ENCODE results near the gene SUCLG2. TPM values are rescaled to one million over a fixed set of nuclear protein-coding genes. Genes with fewer than 3 reads are reported as not detected.

SUCLG2 gene
- total RNA-seq, 4 donors from 2014 or later = 38.7 to 42.9 (median 41.3) TPM

DNA sequence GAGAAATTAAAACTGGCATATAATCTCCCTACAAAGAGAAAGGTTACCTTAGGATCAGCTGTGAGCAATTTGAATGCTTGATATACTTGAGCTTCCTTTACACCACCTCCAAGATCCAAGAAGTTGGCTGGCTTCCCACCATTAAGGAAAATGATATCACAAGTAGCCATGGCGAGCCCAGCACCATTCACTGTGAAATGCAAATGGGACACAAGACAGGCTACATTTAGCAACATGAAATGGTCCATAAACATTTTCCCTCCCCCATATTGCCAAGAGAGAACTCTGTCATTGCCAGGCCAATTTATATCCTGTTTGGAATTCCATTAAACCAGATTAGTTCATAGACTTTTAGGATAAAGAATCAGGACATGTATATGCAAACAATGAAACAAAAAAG is 158.7 kb downstream of the SUCLG2 start:
- H3K4me3 ChIP-seq (ENCODE audit: low read depth, poor library complexity, severe bottlenecking) = no peak overlapping the region
- TF ChIP-seq, protein P1, sequence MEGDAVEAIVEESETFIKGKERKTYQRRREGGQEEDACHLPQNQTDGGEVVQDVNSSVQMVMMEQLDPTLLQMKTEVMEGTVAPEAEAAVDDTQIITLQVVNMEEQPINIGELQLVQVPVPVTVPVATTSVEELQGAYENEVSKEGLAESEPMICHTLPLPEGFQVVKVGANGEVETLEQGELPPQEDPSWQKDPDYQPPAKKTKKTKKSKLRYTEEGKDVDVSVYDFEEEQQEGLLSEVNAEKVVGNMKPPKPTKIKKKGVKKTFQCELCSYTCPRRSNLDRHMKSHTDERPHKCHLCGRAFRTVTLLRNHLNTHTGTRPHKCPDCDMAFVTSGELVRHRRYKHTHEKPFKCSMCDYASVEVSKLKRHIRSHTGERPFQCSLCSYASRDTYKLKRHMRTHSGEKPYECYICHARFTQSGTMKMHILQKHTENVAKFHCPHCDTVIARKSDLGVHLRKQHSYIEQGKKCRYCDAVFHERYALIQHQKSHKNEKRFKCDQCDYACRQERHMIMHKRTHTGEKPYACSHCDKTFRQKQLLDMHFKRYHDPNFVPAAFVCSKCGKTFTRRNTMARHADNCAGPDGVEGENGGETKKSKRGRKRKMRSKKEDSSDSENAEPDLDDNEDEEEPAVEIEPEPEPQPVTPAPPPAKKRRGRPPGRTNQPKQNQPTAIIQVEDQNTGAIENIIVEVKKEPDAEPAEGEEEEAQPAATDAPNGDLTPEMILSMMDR (IDR thresholded peaks at IDR 0.05) = no peak
- no peak for TF ChIP-seq POLR2A (IDR thresholded peaks at IDR 0.05)
- WGBS, 2 donors = 94 to 95% methylated on average over 1 of the region's 1 CpG
- DNase-seq (ENCODE audit: low spot score in 2 of 2) = no peak
- intact Hi-C loops (cut with DNase I; ENCODE audit: low total_unique reads) = no loop called here

DNA sequence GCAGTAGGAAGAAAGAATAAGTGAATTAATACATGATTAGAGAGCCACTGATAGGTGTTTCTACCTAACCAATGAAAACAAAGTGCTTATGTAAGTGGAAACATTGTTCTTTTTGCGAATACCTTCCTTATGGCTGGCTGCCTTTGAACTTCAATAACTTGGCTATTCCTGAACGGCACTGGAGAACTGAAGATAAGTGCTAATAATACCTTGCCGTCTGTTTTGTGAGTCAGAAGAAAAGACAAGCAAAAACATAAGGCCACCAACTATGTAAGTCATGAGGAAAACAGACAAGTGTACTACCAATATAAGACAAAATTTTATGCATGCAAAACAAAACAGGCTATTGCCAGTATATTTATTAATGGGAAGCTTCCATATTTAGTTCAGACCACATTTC is 160.6 kb downstream of the SUCLG2 start:
- intact Hi-C loops (cut with DNase I; ENCODE audit: low total_unique reads) = no loop called here
- TF ChIP-seq POLR2A (IDR thresholded peaks at IDR 0.05) = no peak
- TF ChIP-seq, protein P1 (IDR thresholded peaks at IDR 0.05) = no peak
- no peak overlapping the region for H3K4me3 ChIP-seq (ENCODE audit: low read depth, poor library complexity, severe bottlenecking)
- DNase-seq (ENCODE audit: low spot score in 2 of 2) = no peak
- 89% methylated on average over 3 of the region's 3 CpGs for WGBS, 2 donors

DNA sequence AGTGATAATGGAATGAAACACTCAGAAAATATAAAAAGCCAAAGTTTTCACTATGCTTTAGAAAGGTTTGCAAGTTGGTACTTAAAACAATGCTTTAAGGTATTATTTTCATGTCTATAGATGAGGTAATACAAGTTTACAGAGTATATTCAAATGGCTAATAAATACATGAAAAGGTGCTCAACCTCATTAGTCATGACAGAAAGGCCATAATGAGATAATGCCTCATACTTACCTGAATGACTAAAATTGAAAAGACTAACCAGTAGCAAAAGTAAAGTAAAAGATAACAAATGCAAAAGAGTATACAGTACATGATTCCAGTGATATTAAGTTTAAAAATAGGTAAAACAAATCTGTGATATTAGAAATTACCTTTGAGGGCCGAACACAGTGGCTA is 163.8 kb downstream of the SUCLG2 start:
- WGBS, 2 donors = 62 to 100% methylated on average over 1 of the region's 1 CpG
- intact Hi-C loops (cut with DNase I; ENCODE audit: low total_unique reads) = no loop called here
- no peak for DNase-seq (ENCODE audit: low spot score in 2 of 2)
- no peak overlapping the region for H3K4me3 ChIP-seq (ENCODE audit: low read depth, poor library complexity, severe bottlenecking)
- TF ChIP-seq, protein P1 (IDR thresholded peaks at IDR 0.05) = no peak
- no peak for TF ChIP-seq POLR2A (IDR thresholded peaks at IDR 0.05)

DNA sequence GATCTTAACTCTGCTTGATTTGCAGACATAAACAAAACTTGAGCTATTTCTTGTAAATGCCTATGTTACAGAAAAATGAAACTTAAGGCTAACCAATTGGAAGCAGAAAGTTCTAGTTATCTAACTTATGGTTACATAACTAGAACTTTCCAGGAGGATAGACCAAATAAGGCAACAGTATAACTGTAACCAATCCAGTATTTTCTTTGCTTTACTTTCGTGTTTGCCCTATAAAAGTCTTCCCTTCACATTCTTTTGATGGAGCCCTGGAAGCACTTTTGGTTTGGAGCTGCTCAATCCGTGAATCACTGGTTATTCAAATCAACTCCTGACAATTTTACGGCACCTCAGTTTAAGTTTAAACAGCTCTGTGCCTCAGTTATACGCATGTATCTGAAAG is 164.6 kb downstream of the SUCLG2 start:
- intact Hi-C loops (cut with DNase I; ENCODE audit: low total_unique reads) = no loop called here
- no peak for TF ChIP-seq POLR2A (IDR thresholded peaks at IDR 0.05)
- TF ChIP-seq, protein P1 (IDR thresholded peaks at IDR 0.05) = no peak
- 68 to 75% methylated on average over 4 of the region's 4 CpGs for WGBS, 2 donors
- H3K4me3 ChIP-seq (ENCODE audit: low read depth, poor library complexity, severe bottlenecking) = no peak overlapping the region
- DNase-seq (ENCODE audit: low spot score in 2 of 2) = no peak

DNA sequence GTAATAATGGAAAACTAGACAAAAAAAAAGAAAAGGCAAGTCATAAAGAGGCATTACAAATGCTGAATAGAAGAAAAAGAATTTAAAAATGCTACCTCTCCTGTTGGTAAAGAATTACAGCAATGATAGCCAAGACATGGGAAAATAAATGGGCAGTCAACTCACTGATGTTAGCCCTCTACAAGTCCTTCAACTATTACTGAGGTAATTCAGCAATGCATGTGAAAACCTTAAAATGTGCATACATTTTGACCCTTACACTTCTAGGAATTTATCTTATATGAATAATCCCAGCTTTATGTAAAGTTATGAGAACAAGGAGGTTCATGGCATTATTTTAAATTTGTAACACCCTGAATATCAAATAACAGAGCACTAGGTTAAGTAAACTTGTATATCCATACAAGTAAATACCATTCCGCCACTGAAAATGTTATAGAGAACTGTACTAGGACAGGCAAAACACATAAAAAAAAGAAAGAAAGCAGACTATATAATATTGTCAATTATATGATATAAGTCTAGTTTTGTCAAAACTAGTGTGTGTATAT is 166.8 kb downstream of the SUCLG2 start:
- DNase-seq (ENCODE audit: low spot score in 2 of 2) = no peak
- no peak overlapping the region for H3K4me3 ChIP-seq (ENCODE audit: low read depth, poor library complexity, severe bottlenecking)
- intact Hi-C loops (cut with DNase I; ENCODE audit: low total_unique reads) = no loop called here
- WGBS, 2 donors = 100% methylated on average over 1 of the region's 1 CpG
- TF ChIP-seq, protein P1 (IDR thresholded peaks at IDR 0.05) = no peak
- no peak for TF ChIP-seq POLR2A (IDR thresholded peaks at IDR 0.05)

DNA sequence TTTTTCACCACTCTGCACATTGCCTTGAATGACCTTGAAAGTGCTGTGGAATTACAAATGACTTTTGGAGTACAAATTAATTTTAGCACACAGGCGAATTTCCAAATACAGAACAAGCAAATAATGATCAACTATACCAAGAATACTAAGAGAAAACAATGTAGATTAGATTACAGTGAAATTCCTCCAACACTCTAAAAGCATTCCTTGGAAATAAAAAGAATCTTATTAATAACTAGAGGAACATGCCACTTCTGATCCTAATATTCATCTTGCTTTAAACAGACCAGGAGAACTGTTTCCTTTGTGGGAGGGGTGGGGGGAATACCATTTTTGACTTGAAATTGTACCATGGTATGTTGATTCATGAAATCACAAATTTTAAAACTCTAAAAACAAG is 167.5 kb downstream of the SUCLG2 start:
- WGBS, 2 donors = 78 to 81% methylated on average over 1 of the region's 1 CpG
- no peak overlapping the region for H3K4me3 ChIP-seq (ENCODE audit: low read depth, poor library complexity, severe bottlenecking)
- no peak for DNase-seq (ENCODE audit: low spot score in 2 of 2)
- intact Hi-C loops (cut with DNase I; ENCODE audit: low total_unique reads) = no loop called here
- TF ChIP-seq, protein P1 (IDR thresholded peaks at IDR 0.05) = no peak
- TF ChIP-seq POLR2A (IDR thresholded peaks at IDR 0.05) = no peak
